Caco-2 (cell line): ENCODE results near the gene RAB11FIP5. TPM values are rescaled to one million over a fixed set of nuclear protein-coding genes. Genes with fewer than 3 reads are reported as not detected.

Source experiments
- BruUV-seq: library from RNA; stranded (reverse); fragments of 400-500 nt; replicated peaks from 2 replicates; lab custom pipeline; 2021; lab: Mats Ljungman, UMichigan
- CTCF ChIA-PET: fragments of 300-600 bp; sonication (Branson Sonifier 250); formaldehyde crosslinking; loops from one replicate; lab custom pipeline; 2022; ENCODE audit warnings: antibody characterized with exemption; lab: Charles Lee
- POLR2A ChIA-PET: fragments of 300-600 bp; sonication (Branson Sonifier 250); formaldehyde crosslinking; loops from one replicate; lab custom pipeline; 2022; ENCODE audit warnings: antibody characterized with exemption; lab: Charles Lee
- DNase-seq, 2 experiments: peaks; one replicate each; pipeline versions ENCODE4 v3.0.0 to v3.0.0-alpha.2; 2020 to 2022
- H3K27me3 ChIP-seq: replicated peaks from 2 replicates; pipeline ENCODE4 v1.6.0; 2011; ENCODE audit warnings: low read length; ENCODE audit not compliant: control insufficient read depth, insufficient read depth
- H3K36me3 ChIP-seq: 2 replicates; pipeline ENCODE4 v1.5.1; 2011; ENCODE audit warnings: low read length; ENCODE audit not compliant: control insufficient read depth, insufficient read depth
- H3K4me1 ChIP-seq: fragments of 250-450 bp; sonication (Bioruptor Pico); 2 replicates; pipeline ENCODE4 v1.5.1; 2020; ENCODE audit warnings: mild to moderate bottlenecking
- H3K4me3 ChIP-seq: 2 replicates; pipeline ENCODE4 v1.5.1; 2011; ENCODE audit warnings: low read depth, mild to moderate bottlenecking, control low read depth, low read length
- H3K9me3 ChIP-seq: fragments of 250-450 bp; sonication (Bioruptor Pico); 2 replicates; pipeline ENCODE4 v1.5.1; 2020; ENCODE audit warnings: mild to moderate bottlenecking, moderate library complexity
- H3K27ac Mint-ChIP-seq: one replicate; pipeline ENCODE4 v1.8.0; 2022; ENCODE audit warnings: mixed read lengths; ENCODE audit not compliant: unreplicated experiment
- H3K27me3 Mint-ChIP-seq: one replicate; pipeline ENCODE4 v1.8.0; 2022; ENCODE audit warnings: mixed read lengths; ENCODE audit not compliant: insufficient read depth, unreplicated experiment
- H3K36me3 Mint-ChIP-seq: one replicate; pipeline ENCODE4 v1.8.0; 2022; ENCODE audit warnings: mild to moderate bottlenecking, mixed read lengths; ENCODE audit not compliant: insufficient read depth, unreplicated experiment
- H3K4me1 Mint-ChIP-seq: one replicate; pipeline ENCODE4 v1.8.0; 2022; ENCODE audit warnings: low read depth, mixed read lengths; ENCODE audit not compliant: unreplicated experiment
- H3K4me3 Mint-ChIP-seq: one replicate; pipeline ENCODE4 v1.8.0; 2022; ENCODE audit warnings: mild to moderate bottlenecking, moderate library complexity, mixed read lengths; ENCODE audit not compliant: unreplicated experiment
- H3K9me3 Mint-ChIP-seq: one replicate; pipeline ENCODE4 v1.8.0; 2022; ENCODE audit warnings: mixed read lengths; ENCODE audit not compliant: unreplicated experiment
- intact Hi-C: fragments of 100-400 bp; cut with micrococcal nuclease; formaldehyde crosslinking; loops from one replicate; pipeline ENCODE4 v1.10.0; 2022; ENCODE audit not compliant: unreplicated experiment
- total RNA-seq: library from RNA; stranded (reverse); gene quantifications from 2 replicates; pipeline ENCODE4 v1.2.3, GENCODE V29; 2022
- TF ChIP-seq, protein P1 (sequence below), 2 experiments: fragments of 200-600 bp in 1 of 2; IDR thresholded peaks; 1 replicate in 1 of 2; 2 replicates in 1 of 2; pipeline versions ENCODE4 v1.5.1 to v1.8.0; 2011 to 2022; ENCODE audit warnings: antibody characterized with exemption in 1 of 2, control low read depth in 1 of 2, inconsistent platforms in 1 of 2, low read depth in 1 of 2, low read length in 1 of 2, mild to moderate bottlenecking in 1 of 2, moderate library complexity in 1 of 2; ENCODE audit not compliant: insufficient read depth in 1 of 2, severe bottlenecking in 1 of 2, unreplicated experiment in 1 of 2

RAB11FIP5 gene
- total RNA-seq, 1 experiment from 2014 or later: 17.3 TPM

DNA sequence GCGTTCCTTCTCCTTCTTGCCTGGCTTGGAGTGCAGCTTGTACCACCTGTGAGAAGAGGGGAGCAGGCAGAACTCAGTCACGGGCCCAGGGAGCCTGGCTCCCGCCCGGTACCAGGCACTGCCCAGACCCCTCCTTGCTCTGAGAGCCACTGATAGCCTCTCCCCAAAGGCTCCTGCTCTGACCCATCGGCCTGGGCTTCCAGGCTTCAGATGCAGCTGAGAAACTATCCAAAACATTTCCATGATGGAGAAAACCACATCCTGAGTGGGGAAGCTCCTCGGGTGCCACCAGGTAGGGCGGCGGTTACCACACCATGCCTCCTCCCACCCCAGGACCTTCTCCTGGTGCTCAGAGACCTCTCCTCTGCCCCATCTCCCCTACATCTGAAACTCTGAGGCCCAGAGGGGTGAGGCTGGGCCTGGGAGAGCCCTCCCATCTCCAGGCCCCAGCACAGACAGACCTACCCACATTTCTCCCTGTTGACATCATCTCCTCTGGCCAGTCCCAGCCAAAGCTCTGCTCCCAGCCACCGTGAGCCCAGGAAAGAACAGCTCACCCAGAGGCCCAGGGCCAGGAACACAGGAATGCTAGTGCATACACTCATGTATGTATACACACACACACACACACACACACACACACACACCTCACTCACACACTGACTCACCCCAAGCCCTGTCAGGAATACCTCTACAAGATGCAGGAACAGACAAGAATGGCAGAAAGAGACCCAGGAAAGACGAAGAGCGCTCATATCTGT, 23.3 kb downstream of the RAB11FIP5 start:
- no peaks in the 10 kb centered on the region for H3K9me3 ChIP-seq
- H3K4me3 Mint-ChIP-seq: no peak overlapping the region
- TF ChIP-seq, protein P1, sequence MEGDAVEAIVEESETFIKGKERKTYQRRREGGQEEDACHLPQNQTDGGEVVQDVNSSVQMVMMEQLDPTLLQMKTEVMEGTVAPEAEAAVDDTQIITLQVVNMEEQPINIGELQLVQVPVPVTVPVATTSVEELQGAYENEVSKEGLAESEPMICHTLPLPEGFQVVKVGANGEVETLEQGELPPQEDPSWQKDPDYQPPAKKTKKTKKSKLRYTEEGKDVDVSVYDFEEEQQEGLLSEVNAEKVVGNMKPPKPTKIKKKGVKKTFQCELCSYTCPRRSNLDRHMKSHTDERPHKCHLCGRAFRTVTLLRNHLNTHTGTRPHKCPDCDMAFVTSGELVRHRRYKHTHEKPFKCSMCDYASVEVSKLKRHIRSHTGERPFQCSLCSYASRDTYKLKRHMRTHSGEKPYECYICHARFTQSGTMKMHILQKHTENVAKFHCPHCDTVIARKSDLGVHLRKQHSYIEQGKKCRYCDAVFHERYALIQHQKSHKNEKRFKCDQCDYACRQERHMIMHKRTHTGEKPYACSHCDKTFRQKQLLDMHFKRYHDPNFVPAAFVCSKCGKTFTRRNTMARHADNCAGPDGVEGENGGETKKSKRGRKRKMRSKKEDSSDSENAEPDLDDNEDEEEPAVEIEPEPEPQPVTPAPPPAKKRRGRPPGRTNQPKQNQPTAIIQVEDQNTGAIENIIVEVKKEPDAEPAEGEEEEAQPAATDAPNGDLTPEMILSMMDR (IDR thresholded peaks at IDR 0.05; ENCODE audit: insufficient read depth in 1 of 2, low read depth in 1 of 2, low read length in 1 of 2, severe bottlenecking in 1 of 2, unreplicated experiment in 1 of 2): no peak
- no peaks in the 10 kb centered on the region for H3K36me3 ChIP-seq
- H3K4me1 ChIP-seq: peaks cover 47% of the 10 kb centered on the region
- intact Hi-C loops: loop anchor here (5.0 kb wide), 1 partner anchor 178 kb away; no protein-coding TSS in a partner anchor
- BruUV-seq: no TSS peak
- no peaks in the 10 kb centered on the region for H3K9me3 Mint-ChIP-seq
- peak; percentile 63 to 73 for DNase-seq
- CTCF ChIA-PET: interaction anchor here (0.7 to 1.5 kb wide), 2 partner anchors 23 to 88 kb away, joined by 3 read pairs; partner anchors contain the start of gene RAB11FIP5
- H3K4me3 ChIP-seq: no peak overlapping the region
- H3K27ac Mint-ChIP-seq: peak overlapping the region; percentile 40
- H3K4me1 Mint-ChIP-seq: peaks cover 24% of the 10 kb centered on the region
- POLR2A ChIA-PET: no interaction called here
- H3K27me3 Mint-ChIP-seq: no peaks in the 10 kb centered on the region
- peaks cover 5% of the 10 kb centered on the region for H3K36me3 Mint-ChIP-seq
- H3K27me3 ChIP-seq: no peaks in the 10 kb centered on the region

DNA sequence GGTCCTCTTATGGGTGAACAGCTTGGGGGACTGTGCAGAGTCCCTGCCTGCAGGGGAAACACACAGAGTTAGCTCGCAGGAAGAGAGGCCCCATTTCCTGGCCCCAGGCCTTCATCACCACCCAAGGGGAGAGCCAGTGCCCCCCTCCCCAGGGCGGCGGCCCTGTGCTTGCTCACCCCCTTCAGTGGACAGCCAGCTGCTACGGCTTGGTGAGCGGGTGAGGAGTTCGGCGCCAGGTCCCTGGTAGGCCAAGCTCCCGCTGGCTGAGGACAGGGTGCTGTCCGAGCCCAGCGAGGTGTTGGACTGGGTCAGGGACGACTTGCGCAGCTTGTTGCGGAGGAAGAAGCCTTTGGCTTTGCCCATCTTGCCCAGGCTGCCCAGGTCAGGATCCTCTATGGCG, 24.0 kb downstream of the RAB11FIP5 start:
- Mint-ChIP-seq H3K4me3 (no peak overlapping the region), H3K36me3 (peaks cover 5% of the 10 kb centered on the region), H3K27ac (peak overlapping the region; percentile 40), H3K4me1 (peaks cover 24% of the 10 kb centered on the region), H3K9me3 (no peaks in the 10 kb centered on the region), H3K27me3 (no peaks in the 10 kb centered on the region)
- BruUV-seq: no TSS peak
- Histone ChIP-seq H3K4me3 (no peak overlapping the region), H3K9me3 (no peaks in the 10 kb centered on the region), H3K4me1 (peaks cover 47% of the 10 kb centered on the region), H3K36me3 (no peaks in the 10 kb centered on the region), H3K27me3 (no peaks in the 10 kb centered on the region)
- TF ChIP-seq, protein P1 (IDR thresholded peaks at IDR 0.05; ENCODE audit: insufficient read depth in 1 of 2, low read depth in 1 of 2, low read length in 1 of 2, severe bottlenecking in 1 of 2, unreplicated experiment in 1 of 2): no peak
- intact Hi-C loops: loop anchor here (5.0 kb wide), 1 partner anchor 179 kb away; no protein-coding TSS in a partner anchor
- POLR2A ChIA-PET: no interaction called here
- DNase-seq: no peak
- CTCF ChIA-PET: interaction anchor here (0.8 to 1.9 kb wide), 3 partner anchors 24 to 89 kb away, joined by 3 to 6 read pairs (median 3); partner anchors contain the start of gene RAB11FIP5

DNA sequence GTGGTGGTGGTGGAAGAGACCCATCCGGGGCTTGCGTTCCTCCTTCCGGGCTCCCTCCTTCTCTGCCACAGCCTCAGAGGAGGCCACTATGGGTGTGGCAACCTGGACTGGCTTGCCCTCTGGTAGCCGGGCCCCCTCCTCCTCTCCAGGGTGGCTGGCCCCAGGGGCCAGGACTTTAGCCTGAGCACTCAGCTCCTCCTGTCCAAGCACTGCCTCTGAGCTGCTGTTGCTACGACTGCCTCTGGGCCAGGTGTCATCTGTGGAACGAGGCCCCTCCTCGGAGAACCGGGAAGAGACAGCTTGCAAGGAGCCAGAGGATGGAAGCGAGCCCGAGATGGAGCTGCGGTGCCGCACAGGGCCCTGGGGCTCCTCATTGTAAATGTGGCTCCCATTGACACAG, 24.5 kb downstream of the RAB11FIP5 start:
- Histone ChIP-seq H3K36me3 (no peaks in the 10 kb centered on the region), H3K27me3 (no peaks in the 10 kb centered on the region), H3K9me3 (no peaks in the 10 kb centered on the region), H3K4me3 (no peak overlapping the region), H3K4me1 (peaks cover 47% of the 10 kb centered on the region)
- no TSS peak for BruUV-seq
- DNase-seq: no peak
- CTCF ChIA-PET: interaction anchor here (0.8 to 1.9 kb wide), 2 partner anchors 46 to 89 kb away, joined by 3 to 6 read pairs; no protein-coding TSS in a partner anchor
- POLR2A ChIA-PET: no interaction called here
- Mint-ChIP-seq H3K4me1 (peaks cover 24% of the 10 kb centered on the region), H3K27me3 (no peaks in the 10 kb centered on the region), H3K9me3 (no peaks in the 10 kb centered on the region), H3K36me3 (peaks cover 5% of the 10 kb centered on the region), H3K27ac (no peak overlapping the region), H3K4me3 (no peak overlapping the region)
- intact Hi-C loops: loop anchor here (5.0 kb wide), 1 partner anchor 179 kb away; no protein-coding TSS in a partner anchor
- TF ChIP-seq, protein P1 (IDR thresholded peaks at IDR 0.05; ENCODE audit: insufficient read depth in 1 of 2, low read depth in 1 of 2, low read length in 1 of 2, severe bottlenecking in 1 of 2, unreplicated experiment in 1 of 2): no peak
